SHP77 (cell line): ENCODE data around the gene ABHD17B.

Experiments
- DNase-seq, 2 experiments: peaks; one replicate each; lab custom pipeline; 2025; lab: John Stamatoyannopoulos, UW

The ABHD17B gene

DNA sequence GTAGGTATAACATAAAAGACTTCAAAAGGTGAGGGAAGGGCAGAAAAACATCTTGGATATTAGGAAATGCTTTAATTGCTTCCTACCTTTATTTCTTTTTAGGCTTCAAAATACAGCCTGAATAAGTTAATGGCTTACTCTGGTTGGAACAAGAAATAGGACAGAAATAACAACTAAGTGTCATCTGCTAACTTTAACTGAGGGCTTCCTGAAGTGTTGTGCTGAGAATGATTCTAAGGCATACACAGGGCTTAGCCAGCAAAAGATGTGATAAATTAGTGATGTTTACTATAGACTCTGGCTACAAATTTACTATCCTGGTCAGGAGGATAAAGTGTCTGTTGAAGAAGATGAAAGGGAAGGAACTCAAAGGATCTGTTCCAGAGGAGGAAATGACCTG, 34.2 kb downstream of the ABHD17B start:
- DNase-seq: no peak

DNA sequence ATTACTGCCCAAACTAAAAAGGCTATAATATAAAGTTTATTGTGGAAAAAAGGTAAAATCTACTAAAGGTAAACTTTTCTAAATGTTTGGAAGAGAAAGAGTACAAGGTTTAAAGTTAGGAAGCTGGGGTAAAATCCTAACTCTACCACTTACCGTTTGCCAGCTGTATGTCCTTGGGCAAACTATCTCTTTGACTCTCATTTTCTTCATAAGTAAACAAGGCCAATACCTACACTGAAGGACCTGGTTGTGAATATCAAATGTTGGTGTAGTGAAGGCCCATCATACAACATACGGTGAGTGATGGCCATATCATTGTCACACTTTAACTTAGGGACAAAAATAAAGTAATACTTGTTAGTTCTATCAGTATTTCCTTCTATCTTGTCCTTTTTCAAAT, 34.9 kb downstream of the ABHD17B start:
- DNase-seq: no peak

DNA sequence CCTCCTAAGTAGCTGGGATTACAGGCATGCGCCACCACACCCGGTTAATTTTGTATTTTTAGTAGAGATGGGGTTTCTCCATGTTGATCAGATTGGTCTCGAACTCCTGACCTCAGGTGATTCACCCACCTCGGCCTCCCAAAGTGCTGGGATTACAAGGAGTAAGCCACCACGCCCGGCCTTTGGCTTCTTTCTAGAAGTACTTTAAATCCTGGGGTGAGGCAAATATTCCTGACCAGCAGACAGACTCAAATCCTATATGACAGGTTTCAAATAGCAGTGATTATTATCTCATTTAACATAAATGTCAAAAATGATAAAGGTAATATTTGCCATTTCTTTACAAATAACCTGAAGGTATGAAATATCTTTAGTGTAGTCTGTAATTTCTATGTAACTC, 35.6 kb downstream of the ABHD17B start:
- no peak for DNase-seq

DNA sequence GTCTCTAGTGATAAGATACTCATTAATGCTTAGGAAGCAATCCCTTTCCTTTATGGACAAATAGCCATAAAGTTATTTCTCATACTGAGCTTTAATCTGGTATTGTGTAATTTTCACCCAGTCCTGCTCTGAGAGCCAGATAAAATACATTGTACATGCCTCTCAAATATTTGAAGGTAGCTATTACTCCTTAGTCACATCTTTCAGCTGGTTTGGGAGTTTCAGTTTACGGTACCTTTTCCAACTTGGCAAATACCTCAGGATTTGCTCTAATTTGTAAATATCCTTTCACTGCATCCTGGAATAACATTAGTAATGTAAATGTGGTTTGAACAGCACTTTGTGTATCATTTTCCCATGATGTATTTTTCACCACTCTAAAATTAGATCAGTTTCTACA, 47.4 kb downstream of the ABHD17B start:
- DNase-seq: no peak

DNA sequence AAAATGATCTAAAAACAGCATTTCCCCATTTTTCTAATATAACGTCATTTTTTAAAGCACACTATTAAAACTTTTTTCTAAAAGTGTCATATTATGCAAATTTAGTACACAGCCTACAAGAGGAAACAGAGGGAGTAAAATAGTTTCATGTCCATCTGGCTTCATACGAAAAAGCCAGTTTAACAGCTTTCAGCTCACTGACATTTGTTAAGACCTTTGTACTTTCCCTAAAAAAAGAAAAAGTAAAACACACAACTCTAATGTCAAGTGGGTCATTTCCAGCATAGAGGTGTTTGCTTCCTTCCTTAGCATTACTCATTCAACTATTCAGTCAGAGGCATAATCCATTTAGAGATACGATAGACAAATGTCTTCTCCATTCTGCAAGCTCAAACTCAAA, 49.4 kb downstream of the ABHD17B start:
- no peak for DNase-seq

DNA sequence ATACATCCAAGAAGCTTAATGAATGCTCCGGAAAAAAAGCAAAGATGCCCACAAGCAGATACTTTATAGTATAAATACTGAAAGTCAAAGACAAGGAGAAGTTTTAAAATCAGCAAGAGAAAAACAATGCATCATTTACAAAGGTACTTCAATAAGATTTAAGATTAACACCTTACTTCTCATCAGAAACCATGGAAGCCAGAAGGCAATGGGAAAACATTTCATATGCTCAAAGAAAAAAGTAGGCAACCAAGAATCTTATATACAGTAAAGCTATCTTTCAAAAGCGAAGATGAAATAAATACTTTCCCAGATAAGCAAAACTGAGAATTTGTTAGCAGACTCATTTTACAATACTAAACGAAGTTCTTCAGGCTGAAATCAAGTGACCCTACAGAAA, 51.1 kb downstream of the ABHD17B start:
- DNase-seq: no peak

DNA sequence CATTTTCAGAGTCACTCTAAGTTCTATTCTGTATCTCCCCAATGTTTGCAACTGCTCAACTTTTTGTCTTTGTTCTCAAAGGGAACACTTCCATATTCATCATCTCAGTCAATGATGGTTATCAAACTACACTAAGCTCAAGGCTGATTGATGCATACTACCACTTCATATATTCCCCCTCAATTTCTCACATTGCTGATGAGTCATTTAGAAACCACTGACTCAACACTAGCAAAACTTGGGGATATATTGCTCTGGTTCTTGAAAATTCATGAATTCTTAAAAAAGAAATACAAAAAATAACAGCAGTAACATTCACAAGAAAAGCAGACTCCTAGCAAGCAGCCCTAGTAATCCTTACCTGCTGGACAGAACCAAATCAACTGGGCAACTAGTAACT, 52.2 kb downstream of the ABHD17B start:
- no peak for DNase-seq

DNA sequence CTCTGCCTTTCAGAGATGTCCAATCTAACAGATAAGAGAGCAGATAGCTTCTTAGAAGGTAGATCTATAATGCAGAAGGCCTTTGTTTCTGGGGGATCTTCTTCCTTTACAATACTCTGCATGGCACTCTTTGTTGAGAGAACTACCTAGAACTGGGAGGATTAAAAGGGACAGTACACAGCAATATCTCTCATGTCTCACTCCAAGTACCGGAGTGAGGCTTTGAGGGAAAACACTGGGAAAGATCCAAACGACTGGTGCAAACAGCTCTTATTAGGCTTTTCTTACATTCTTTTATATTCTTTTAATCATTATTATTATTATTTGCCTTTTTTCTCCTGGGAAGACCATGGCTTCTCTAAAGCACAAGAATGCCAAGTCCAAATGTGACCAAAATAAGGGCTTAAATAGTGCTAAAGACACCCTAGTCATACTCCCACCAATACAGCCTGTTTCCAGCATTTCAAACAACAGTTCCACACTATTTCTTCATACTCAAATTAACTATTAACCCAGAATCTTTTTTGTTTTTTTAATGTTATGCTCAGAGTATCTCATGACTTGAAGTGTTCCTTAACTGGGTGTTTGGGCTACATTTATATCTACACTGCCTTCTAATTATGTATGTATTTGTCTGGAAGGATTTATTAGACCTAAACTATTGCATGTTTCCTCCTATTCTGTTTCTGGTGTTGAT, 52.7 kb downstream of the ABHD17B start:
- no peak for DNase-seq

DNA sequence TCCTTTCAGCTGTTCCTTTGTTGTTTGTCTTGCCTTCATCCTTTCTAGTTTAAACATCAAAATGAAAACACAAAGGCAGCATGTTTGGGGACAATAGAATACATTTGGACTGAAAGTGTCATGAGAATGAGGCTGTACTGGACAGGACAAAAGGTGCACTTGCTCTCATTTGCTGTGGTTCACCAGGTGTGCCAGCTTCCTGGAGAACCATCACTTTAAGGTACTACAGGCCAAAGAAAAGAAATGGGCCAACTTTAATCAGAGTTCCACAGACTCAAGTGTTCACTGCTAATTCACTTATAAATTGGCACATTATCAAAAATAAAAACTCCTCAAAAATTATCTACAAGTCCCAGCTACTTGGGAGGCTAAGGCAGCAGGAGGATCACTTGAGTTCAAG, 53.8 kb downstream of the ABHD17B start:
- no peak for DNase-seq

DNA sequence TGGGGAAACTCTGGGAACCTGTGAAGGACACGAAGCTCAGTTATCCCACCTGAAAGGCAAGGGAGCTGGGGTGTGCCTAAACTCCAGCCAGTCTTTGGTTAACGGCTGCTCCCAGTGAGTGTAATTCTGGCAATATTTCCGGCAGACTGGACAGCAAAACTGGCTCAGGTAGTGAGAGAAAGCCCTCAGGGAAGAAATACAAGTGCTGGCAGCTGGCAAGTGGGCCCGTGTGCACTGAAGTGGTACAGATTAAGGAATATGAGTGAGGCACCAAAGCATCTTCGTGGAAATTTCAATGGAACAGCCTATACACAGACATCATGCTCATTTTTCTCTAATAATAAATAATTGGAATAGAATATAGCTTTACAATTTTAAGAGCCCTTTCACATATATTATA, 56.2 kb downstream of the ABHD17B start:
- no peak for DNase-seq

DNA sequence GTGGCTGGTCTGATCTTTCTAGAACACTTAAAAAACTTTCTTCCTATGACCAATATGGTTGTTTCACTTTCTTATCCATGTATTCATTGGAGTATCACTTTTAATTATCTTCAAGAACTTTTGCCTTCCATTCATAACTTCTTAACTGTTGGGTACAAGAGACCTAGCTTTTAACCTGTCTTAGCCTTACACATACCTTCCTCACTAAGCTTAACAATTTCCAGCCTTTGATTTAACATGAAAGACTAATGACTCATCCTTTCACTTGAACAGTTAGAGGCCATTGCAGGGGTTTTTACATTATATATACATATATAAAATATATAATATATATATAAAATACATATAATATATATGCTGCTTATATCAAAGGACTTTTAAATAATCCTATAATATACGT, 57.9 kb downstream of the ABHD17B start:
- no peak for DNase-seq

DNA sequence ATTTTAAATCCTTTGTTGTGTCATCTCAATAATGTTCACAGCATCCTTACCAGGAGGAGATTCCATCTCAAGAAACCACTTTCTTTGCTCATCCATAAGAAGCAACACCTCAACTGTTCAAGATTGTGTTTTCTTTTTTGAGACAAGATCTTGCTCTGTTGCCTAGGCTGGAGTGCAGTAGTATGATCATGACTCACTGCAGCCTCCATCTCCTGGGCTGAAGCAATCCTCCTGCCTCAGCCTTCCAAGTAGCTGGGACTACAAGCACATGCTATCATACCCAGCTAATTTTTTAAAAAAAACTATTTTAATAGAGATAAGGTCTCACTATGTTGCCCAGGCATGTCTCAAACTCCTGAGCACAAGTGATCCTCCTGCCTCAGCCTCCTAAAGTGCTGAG, 60.0 kb downstream of the ABHD17B start:
- no peak for DNase-seq

DNA sequence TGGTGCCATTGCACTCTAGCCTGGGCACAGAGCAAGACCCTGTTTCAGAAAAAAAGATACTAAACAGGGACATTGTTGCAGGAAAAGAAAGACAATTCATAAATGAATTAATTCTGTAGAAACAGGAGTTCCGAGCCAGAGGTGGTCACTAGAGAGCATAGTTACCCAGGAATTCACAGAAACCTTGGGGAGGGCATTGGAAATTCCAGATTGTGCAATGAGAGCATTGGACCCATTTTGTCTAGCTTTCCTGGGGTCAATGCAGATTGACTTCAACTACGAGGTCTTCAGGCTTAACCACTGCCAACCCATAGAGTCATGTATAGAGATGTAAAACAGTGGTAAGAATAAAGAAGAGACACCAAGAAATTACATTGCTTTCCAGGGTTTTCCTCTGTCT, 63.1 kb downstream of the ABHD17B start:
- DNase-seq: no peak

DNA sequence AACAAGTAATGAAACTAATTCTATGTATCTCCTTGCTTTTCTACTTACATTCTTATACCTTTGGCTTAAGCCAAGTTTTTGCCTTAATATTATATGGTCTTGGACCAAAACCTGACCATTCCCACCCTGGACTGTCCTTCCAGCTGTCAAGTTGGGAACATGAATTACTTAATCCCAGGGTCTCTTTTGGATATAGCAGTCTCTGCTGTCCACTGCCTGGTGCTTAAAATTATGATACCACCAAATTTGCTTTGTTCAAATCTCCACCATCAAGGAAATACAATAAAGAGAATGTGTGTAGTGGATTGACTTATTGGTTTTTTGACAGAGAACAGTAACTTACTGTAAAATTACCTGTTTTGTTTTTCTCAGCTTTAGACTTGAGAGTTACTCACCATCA, 66.2 kb downstream of the ABHD17B start:
- DNase-seq: no peak

DNA sequence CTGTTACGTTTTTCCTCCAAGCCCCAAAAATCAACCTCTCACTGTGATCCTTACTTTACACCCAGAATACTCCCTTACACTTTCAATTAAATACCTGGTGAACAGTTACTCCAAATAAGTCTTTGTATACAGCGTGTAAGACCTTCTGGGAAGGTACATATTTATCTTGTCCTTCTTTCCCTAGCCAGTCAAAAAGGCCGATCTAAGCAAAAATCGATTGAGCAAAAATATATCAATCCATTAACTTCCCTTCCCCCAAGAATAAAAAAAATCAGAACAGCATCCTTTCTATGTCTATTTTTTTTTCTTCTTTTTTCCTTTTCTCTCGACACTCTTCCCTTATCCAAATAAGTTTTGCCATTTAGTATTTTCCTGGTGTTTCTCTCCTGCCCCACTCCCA, 71.3 kb downstream of the ABHD17B start:
- no peak for DNase-seq

DNA sequence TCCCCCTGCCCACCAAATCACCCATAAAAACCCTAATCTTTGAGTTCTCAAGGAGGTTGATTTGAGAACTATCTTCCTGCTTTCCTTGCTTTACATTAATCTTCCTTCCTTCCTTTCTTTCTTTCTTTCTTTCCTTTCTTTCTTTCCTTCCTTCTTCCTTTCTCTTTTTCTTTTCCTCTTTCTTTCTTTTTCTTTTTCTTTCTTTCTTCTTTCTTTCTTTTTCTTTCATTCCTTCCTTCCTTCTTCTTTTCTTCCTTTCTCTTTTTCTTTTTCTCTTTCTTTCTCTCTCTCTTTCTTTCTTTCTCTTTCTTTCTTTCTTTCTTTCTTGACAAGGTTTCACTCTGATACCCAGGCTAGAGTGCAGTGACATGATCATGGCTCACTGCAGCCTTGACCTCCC, 75.4 kb downstream of the ABHD17B start:
- DNase-seq: no peak

DNA sequence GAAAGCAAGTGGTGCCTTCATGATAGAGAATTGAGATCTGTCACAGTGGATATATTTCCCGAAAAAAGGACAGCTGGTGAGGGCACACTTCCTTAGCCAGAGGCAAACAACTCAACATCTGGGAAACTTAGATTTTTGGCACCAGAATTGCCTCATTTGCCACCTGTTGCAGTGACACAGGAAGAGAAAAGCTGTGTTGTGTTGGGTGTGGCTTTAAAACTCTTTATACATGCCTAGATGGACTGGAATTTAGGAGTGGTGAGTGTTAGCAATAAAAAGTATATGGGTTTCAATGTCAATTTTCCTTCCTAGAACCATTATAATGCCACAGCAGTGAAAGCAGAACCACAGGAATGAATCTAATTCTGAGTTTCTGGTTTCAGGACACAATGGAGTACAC, 80.1 kb downstream of the ABHD17B start:
- no peak for DNase-seq

DNA sequence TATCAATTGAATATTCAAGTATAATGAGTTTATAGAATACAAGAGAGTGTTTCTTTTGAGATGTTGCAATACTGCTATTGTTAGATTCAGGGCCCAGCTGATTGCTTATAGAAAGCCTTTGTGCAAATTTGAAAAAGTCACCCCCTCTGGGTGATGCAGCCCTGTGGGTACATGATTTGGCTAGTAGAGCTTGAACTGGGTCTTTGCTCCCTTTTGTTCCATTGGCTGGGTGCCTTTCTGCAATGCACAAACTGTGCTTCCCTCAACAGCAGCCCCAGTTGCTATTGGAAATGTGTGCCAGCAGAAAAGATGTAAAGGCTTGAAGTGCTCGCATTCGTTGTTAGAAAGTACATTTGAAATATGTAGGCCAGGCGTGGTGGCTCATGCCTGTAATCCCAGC, 80.8 kb downstream of the ABHD17B start:
- DNase-seq: no peak

DNA sequence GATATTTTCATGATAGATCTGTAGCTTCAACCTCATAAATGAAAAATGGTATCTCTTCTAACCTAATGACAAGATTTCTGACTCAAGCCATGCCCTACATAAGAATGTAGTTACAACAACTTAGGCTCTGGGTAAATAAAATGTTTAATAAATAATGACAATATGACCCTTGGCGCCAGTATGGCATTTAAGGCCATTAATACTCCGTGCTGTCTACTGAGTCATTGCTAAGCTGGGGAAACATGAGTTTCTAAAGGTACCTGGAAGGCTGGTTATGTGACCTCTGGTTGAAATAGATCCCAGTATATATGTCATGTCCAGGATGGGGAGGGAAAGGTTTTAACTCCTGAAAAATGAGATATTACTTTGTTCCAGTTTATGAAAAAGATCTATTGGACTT, 84.7 kb downstream of the ABHD17B start:
- DNase-seq: no peak

DNA sequence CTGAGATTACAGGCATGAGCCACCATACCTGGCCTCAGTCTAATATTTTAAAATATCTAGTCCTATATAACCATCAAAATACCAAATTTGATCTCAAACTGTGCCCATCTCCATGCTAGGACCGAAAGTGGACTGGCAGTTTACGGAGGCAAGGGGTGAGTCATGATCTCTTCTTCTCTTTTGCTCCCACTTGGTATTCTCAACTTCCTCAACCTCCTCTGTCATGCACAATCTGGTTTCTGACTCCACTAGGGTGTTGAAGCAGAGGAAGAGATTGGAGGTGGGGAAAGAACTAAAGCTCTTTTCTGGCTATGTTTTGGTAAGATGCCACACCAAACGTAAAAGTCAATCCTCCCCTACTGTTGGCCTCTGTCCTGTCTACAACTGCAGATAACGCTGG, 86.7 kb downstream of the ABHD17B start:
- no peak for DNase-seq

DNA sequence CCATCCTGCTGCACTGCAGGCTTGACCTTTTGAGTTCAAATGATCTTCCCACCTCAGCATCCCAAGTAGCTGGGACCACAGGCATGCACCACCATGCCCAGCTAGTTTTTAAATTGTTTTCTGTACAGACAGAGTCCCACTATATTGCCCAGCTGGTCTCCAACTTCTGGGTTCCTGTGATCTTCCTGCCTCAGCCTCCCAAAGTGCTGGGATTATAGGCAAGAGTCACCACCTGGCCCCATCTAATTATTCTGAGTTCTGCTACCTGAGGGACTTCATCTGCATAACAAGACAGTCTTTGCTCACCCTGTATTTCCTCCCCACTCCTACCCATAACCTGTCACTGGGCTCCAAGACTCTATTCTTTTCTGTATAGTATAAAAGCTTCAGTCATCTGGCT, 88.1 kb downstream of the ABHD17B start:
- no peak for DNase-seq

DNA sequence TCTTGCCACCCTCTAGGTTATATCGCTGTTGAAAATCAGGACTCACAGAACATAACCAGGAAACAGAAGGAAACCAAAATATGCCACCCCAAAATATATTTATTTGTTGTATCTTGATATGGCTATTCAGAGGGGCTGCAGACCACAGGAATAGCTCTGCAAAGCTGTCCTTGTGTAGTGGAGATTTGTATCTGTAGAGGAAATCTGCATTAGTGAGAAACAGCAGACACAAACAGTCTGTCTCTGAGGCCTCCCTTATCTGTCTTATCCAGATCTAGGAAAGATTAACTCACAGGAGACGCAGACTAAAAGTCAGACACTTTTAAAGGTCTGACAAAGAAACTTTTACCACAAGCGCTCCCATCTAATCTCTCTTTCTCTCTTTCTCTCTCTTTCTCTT, 88.5 kb downstream of the ABHD17B start:
- no peak for DNase-seq

DNA sequence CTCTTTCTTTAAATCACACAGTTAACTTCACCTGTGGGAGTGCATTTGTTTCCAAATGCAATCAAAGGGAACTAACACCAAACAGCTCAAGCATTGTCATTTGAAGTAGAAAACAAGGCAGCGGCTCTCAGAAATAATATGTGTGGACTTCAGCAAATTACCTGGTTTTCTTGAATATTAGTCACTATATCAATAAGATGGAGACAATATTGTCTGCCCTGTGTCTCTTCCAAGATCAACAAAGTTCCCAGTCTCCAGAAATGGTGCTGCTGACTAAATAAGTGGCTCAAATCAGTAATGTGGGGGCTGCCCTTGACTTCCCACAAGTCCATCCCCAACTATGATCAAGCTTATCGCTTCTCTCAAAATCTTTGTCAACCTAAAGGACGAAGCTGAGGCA, 89.6 kb downstream of the ABHD17B start:
- DNase-seq: no peak

DNA sequence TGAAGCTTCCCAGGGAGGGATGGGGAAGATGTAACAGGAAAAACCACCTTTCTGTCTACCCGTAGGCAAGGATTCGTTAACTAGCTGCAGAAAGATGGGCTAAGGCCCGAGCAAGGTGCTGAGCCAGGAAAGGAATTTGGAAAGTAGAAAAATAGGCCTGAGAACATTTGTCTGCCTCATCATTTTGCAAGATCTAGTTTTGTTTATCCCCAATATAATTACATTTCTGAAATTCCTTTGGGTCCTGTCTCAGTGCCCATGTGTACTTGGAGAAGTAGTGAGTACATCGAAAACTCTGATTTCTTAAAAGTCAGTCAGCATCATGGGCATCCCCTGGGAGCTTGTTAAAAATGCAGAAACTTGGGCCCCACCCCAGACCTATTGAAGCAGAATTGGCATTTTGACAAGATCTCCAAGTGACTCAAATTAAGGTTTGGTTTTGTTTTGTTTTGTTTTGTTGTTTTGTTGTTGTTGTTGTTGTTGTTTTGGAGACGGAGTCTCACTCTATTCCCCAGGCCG, 90.5 kb downstream of the ABHD17B start:
- no peak for DNase-seq
